ENCODE results near the gene C1QB.

C1QB gene, protein sequence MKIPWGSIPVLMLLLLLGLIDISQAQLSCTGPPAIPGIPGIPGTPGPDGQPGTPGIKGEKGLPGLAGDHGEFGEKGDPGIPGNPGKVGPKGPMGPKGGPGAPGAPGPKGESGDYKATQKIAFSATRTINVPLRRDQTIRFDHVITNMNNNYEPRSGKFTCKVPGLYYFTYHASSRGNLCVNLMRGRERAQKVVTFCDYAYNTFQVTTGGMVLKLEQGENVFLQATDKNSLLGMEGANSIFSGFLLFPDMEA

GRCh38 chr1:22652881-22653316 lies at the start of gene C1QB:
Gene C1QB, plus strand, starts transcription at chr1:22653236. Its CDS starts 6,227 bp downstream, at chr1:22659463.
- TF ChIP-seq, protein P1, sequence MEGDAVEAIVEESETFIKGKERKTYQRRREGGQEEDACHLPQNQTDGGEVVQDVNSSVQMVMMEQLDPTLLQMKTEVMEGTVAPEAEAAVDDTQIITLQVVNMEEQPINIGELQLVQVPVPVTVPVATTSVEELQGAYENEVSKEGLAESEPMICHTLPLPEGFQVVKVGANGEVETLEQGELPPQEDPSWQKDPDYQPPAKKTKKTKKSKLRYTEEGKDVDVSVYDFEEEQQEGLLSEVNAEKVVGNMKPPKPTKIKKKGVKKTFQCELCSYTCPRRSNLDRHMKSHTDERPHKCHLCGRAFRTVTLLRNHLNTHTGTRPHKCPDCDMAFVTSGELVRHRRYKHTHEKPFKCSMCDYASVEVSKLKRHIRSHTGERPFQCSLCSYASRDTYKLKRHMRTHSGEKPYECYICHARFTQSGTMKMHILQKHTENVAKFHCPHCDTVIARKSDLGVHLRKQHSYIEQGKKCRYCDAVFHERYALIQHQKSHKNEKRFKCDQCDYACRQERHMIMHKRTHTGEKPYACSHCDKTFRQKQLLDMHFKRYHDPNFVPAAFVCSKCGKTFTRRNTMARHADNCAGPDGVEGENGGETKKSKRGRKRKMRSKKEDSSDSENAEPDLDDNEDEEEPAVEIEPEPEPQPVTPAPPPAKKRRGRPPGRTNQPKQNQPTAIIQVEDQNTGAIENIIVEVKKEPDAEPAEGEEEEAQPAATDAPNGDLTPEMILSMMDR (IDR thresholded peaks at IDR 0.05) = no peak
- H3K36me3 ChIP-seq = no peaks in the 10 kb centered on the region
- H3K27me3 ChIP-seq = peaks cover 0 to 60% of the 10 kb centered on the region in 2 donors
- H3K4me1 ChIP-seq = no peaks in the 10 kb centered on the region
- no peaks in the 10 kb centered on the region for H3K9me3 ChIP-seq
- intact Hi-C loops (cut with DNase I; ENCODE audit: low total_unique reads) = no loop called here
- H3K27ac ChIP-seq = no peak within 1 kb of the TSS
- H3K4me3 ChIP-seq = peak within 1 kb of the TSS; percentile 29 to 39
- peak; percentile 75 to 82 for DNase-seq

GRCh38 chr1:22606161-22606560 lies 46.9 kb upstream of the C1QB start:
- H3K4me3 ChIP-seq = no peak overlapping the region
- peaks cover 0 to 79% of the 10 kb centered on the region in 2 donors for H3K27me3 ChIP-seq
- no peaks in the 10 kb centered on the region for H3K4me1 ChIP-seq
- no peaks in the 10 kb centered on the region for H3K9me3 ChIP-seq
- DNase-seq = no peak
- H3K27ac ChIP-seq = no peak overlapping the region
- H3K36me3 ChIP-seq = no peaks in the 10 kb centered on the region
- intact Hi-C loops (cut with DNase I; ENCODE audit: low total_unique reads) = no loop called here
- TF ChIP-seq, protein P1 (IDR thresholded peaks at IDR 0.05) = no peak

GRCh38 chr1:22607154-22607553 lies 45.9 kb upstream of the C1QB start:
- peaks cover 0 to 76% of the 10 kb centered on the region in 2 donors for H3K27me3 ChIP-seq
- no peaks in the 10 kb centered on the region for H3K36me3 ChIP-seq
- intact Hi-C loops (cut with DNase I; ENCODE audit: low total_unique reads) = no loop called here
- no peak overlapping the region for H3K27ac ChIP-seq
- no peak for DNase-seq
- H3K4me3 ChIP-seq = no peak overlapping the region
- TF ChIP-seq, protein P1 (IDR thresholded peaks at IDR 0.05) = no peak
- no peaks in the 10 kb centered on the region for H3K9me3 ChIP-seq
- H3K4me1 ChIP-seq = no peaks in the 10 kb centered on the region

GRCh38 chr1:22608361-22608760 lies 44.7 kb upstream of the C1QB start:
- H3K27me3 ChIP-seq = peaks cover 0 to 71% of the 10 kb centered on the region in 2 donors
- no peak overlapping the region for H3K4me3 ChIP-seq
- DNase-seq = no peak
- intact Hi-C loops (cut with DNase I; ENCODE audit: low total_unique reads) = no loop called here
- TF ChIP-seq, protein P1 (IDR thresholded peaks at IDR 0.05) = no peak
- no peak overlapping the region for H3K27ac ChIP-seq
- H3K4me1 ChIP-seq = no peaks in the 10 kb centered on the region
- no peaks in the 10 kb centered on the region for H3K9me3 ChIP-seq
- H3K36me3 ChIP-seq = no peaks in the 10 kb centered on the region

DNA sequence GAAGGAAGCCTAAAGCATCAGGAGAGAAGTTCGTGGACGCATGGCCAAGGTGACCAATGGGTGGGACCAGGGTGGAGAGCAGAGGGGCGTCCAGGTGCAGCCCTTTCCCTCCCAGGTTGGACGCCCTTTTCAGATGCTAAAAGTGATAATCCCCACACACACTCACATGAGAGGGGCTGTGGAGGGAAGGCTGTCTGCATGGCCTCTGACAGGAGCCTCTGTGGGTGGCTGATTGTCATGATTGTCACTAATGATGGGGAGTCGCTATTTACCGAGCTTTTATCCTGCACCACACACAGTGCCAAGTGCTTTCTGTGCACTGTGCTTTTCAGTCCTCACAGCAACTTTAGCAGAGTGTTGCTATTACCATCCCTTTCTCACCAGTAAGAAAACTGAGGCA lies 43.7 kb upstream of the C1QB start:
- Histone ChIP-seq H3K27ac (no peak overlapping the region), H3K4me1 (no peaks in the 10 kb centered on the region), H3K4me3 (no peak overlapping the region), H3K9me3 (no peaks in the 10 kb centered on the region), H3K36me3 (no peaks in the 10 kb centered on the region), H3K27me3 (peaks cover 0 to 71% of the 10 kb centered on the region in 2 donors)
- TF ChIP-seq, protein P1 (IDR thresholded peaks at IDR 0.05) = no peak
- intact Hi-C loops (cut with DNase I; ENCODE audit: low total_unique reads) = no loop called here
- DNase-seq = no peak
